HUES6 (cell line): ENCODE results near the gene ADAM8.
"Not testable (repeated sequence)": the region's sequence is repeated elsewhere in the genome, so short reads cannot be mapped to it uniquely, and the experiment has no call there.

Experiments
- H3K27ac ChIP-seq: 2 replicates; pipeline ENCODE4 v1.7.0; 2013; ENCODE audit warnings: low read depth, mild to moderate bottlenecking, low read length, inconsistent platforms
- H3K27me3 ChIP-seq: 2 replicates; pipeline ENCODE4 v1.6.1; 2013; ENCODE audit warnings: low read length; ENCODE audit not compliant: control insufficient read depth, insufficient read depth
- H3K36me3 ChIP-seq: 2 replicates; pipeline ENCODE4 v1.6.1; 2013; ENCODE audit warnings: low read length; ENCODE audit not compliant: control insufficient read depth, insufficient read depth
- H3K4me1 ChIP-seq: 2 replicates; pipeline ENCODE4 v1.6.1; 2013; ENCODE audit warnings: low read length; ENCODE audit not compliant: control insufficient read depth, insufficient read depth
- H3K4me3 ChIP-seq: 2 replicates; pipeline ENCODE4 v1.5.1; 2013; ENCODE audit warnings: low read depth, low read length
- H3K9ac ChIP-seq: one replicate; pipeline ENCODE4 v1.6.1; 2013; ENCODE audit warnings: mild to moderate bottlenecking, low read length
- H3K9me3 ChIP-seq: 2 replicates; pipeline ENCODE4 v1.6.1; 2013; ENCODE audit warnings: low read depth, low read length; ENCODE audit not compliant: control insufficient read depth, insufficient read depth

Gene ADAM8

GRCh38 chr10:133237241-133237587, 39.5 kb downstream of the ADAM8 start:
- peaks cover 84% of the 10 kb centered on the region for H3K27me3 ChIP-seq
- H3K4me1 ChIP-seq: peaks cover 30% of the 10 kb centered on the region
- H3K9me3 ChIP-seq: no peaks in the 10 kb centered on the region
- peak overlapping the region; percentile 72; the same call in 1 of the 2 replicates for H3K27ac ChIP-seq
- peak overlapping the region; percentile 92 for H3K9ac ChIP-seq
- peak overlapping the region; percentile 74 for H3K4me3 ChIP-seq
- H3K36me3 ChIP-seq: peaks cover 4% of the 10 kb centered on the region; the same call in 1 of the 2 replicates

- Histone ChIP-seq H3K4me1 (peaks cover 35% of the 10 kb centered on the region), H3K4me3 (peak overlapping the region; percentile 74), H3K9ac (peak overlapping the region; percentile 92), H3K36me3 (peaks cover 1% of the 10 kb centered on the region; the same call in 1 of the 2 replicates), H3K27me3 (peaks cover 87% of the 10 kb centered on the region), H3K9me3 (no peaks in the 10 kb centered on the region), H3K27ac (peak overlapping the region; percentile 72; the same call in 1 of the 2 replicates)
Observed at GRCh38 chr10:133236401-133237240, 40.0 kb downstream of the ADAM8 start.

GRCh38 chr10:133235932-133236331, 40.7 kb downstream of the ADAM8 start:
- Histone ChIP-seq H3K27ac (no peak overlapping the region; the same call in 1 of the 2 replicates), H3K9me3 (no peaks in the 10 kb centered on the region), H3K9ac (peak overlapping the region; percentile 73), H3K4me1 (peaks cover 41% of the 10 kb centered on the region), H3K27me3 (peaks cover 86% of the 10 kb centered on the region), H3K4me3 (peak overlapping the region; percentile 74), H3K36me3 (no peaks in the 10 kb centered on the region)

DNA sequence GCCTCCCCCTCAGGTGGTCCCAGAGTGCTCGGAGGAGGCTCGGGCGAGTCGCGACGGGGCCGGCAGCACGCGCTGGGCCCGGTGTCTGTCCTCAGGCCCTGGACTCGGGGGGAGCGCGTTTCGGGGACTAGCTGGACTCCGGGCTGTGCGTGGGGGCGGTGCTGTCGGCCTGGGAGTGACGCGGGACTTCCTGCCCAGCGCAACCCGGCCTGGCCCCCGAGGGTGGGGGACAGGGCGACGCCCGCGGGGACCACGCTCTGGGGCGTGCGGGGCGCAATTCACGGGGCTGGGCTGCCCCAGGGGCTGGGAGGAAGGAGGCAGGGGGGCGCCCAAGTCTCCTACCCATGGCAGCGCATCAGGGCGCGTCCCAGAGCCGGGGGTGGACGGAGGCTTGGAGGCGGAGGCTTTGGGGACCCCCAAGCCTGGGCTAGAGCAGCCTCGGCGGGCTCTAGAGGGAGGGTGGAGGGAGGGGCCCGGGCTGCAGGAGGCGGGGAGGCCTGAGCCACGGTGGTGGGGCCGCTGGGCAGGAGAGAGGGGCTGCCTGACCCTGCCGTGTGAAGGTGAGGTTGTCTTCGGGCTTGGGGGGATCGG, 41.3 kb downstream of the ADAM8 start:
- peak overlapping the region; percentile 35 for H3K9ac ChIP-seq
- no peak overlapping the region for H3K27ac ChIP-seq
- peaks cover 41% of the 10 kb centered on the region for H3K4me1 ChIP-seq
- H3K4me3 ChIP-seq: peak overlapping the region; percentile 74
- peaks cover 89% of the 10 kb centered on the region for H3K27me3 ChIP-seq
- H3K9me3 ChIP-seq: no peaks in the 10 kb centered on the region
- H3K36me3 ChIP-seq: no peaks in the 10 kb centered on the region

DNA sequence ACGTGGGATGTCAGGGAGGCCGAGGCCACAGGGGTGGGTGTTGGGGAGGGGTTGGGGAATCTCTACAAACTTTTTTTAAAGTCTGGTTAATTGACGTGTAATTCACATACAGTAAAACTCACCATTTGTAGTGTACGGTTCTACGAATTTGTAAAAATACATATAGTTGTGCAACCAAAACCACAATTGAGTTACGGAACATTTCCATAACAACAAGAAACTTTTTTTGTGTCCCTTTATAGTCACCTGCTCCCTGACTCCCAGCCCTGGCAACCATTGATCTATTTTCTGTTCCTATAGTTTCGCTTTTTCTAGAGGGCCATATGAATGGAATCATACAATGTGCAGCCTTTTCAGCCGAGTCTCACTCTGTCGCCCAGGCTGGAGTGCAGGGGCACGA, 41.9 kb downstream of the ADAM8 start:
- not testable (repeated sequence) for H3K27ac ChIP-seq, H3K9me3 ChIP-seq, H3K36me3 ChIP-seq
- Histone ChIP-seq H3K4me1 (peaks cover 41% of the 10 kb centered on the region), H3K27me3 (peaks cover 93% of the 10 kb centered on the region), H3K9ac (peak overlapping the region; percentile 35), H3K4me3 (peak overlapping the region; percentile 74; the same call in 1 of the 2 replicates)

GRCh38 chr10:133231946-133232574, 44.6 kb downstream of the ADAM8 start:
- Histone ChIP-seq H3K27ac (peak overlapping the region; percentile 64), H3K4me1 (peaks cover 34% of the 10 kb centered on the region), H3K9ac (peak overlapping the region; percentile 70), H3K9me3 (no peaks in the 10 kb centered on the region), H3K36me3 (no peaks in the 10 kb centered on the region), H3K27me3 (peaks cover 90% of the 10 kb centered on the region), H3K4me3 (peak overlapping the region; percentile 58)

DNA sequence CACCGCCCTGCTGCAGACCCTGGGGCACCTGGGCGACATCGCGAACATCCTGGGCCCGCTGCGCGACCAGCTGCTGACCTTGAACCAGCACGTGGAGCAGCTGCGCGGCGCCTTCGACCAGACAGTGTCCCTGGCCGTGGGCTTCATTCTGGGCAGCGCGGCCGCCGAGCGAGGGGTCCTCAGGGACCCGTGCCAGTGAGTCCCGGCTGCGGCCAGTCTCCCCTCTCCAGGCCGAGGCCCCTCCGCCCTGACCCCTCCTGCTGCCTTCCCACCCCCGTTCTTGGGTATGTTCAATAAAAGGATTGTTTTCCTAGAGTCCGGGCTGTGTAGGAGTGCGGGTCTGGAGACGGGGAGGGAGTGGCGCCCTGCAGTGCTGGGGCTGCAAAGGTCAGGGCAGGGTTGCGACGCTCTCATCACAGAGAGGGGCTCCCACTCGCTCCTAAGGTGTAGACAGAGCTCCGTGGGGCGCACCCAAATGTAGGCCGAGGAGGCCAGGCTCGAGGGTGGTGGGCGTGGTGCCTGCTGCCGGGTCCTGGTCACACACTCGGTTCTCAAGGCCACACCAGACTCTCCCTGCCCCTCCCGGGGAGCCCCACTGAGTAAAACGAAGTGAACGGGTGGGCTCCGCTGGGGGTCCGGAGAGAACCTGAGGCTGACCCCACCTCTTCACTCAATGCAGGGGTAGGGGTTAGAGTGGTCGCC, 45.3 kb downstream of the ADAM8 start:
- Histone ChIP-seq H3K9me3 (no peaks in the 10 kb centered on the region), H3K27ac (peak overlapping the region; percentile 64), H3K27me3 (peaks cover 90% of the 10 kb centered on the region), H3K36me3 (no peaks in the 10 kb centered on the region), H3K4me3 (peak overlapping the region; percentile 58), H3K4me1 (peaks cover 34% of the 10 kb centered on the region), H3K9ac (peak overlapping the region; percentile 70)

- Histone ChIP-seq H3K4me3 (peak overlapping the region; percentile 58), H3K27ac (no peak overlapping the region), H3K27me3 (peaks cover 85% of the 10 kb centered on the region), H3K9ac (peak overlapping the region; percentile 70), H3K9me3 (no peaks in the 10 kb centered on the region), H3K36me3 (no peaks in the 10 kb centered on the region), H3K4me1 (peaks cover 37% of the 10 kb centered on the region)
Observed at GRCh38 chr10:133230387-133231195, 46.1 kb downstream of the ADAM8 start.

- peaks cover 43% of the 10 kb centered on the region for H3K4me1 ChIP-seq
- H3K36me3 ChIP-seq: no peaks in the 10 kb centered on the region
- peak within 1 kb of the TSS; percentile 58 for H3K4me3 ChIP-seq
- no peaks in the 10 kb centered on the region for H3K9me3 ChIP-seq
- peak within 1 kb of the TSS; percentile 70 for H3K9ac ChIP-seq
- H3K27me3 ChIP-seq: peaks cover 79% of the 10 kb centered on the region
- no peak within 1 kb of the TSS for H3K27ac ChIP-seq
Observed at GRCh38 chr10:133230044-133230361, 46.7 kb downstream of the ADAM8 start, which contains the start of gene UTF1. Gene UTF1 (plus strand): TSS chr10:133230217. CDS start chr10:133230289, 72 bp downstream.
